Dedifferentiated amniotic fluid mesenchymal stem cell (primary cell): ENCODE data around the gene LINGO1.

Source experiments
- DNase-seq: peaks from one replicate; pipeline ENCODE4 v3.0.0-alpha.2; 2016; ENCODE audit errors: extremely low spot score

The LINGO1 gene

DNA sequence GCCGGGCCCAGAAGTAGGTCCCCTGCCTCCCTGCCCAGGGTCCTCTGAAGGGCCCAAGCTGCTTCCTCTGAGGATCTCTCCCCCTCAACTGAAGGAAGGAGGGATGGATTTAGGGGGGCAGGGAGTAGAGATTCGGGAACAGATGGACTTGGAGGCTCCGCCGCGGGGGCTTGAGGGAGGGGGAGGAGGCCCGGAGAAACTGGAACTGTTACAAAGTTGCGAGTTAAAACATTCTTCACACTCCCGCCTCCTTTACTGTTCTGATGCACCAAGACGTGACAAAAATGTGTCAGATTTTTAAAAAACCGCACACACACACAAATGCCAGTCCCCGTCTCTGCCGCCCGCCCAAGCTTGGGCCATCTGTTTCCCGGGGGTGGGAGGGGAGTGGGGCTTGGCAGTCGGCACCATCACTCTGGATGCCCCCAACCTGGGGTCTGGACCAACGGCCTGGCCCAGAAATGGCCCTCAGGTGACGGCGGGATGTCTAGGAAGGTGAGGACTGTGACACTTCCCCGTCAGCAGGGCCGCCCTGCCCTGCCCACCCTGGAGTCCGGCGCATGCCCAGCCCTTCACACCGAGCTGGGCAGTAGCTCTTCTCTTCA lies 25.0 kb upstream of the LINGO1 start:
- DNase-seq = no peak

- no peak for DNase-seq
Measured at GRCh38 chr15:77656294-77656693, 23.6 kb upstream of the LINGO1 start.

DNA sequence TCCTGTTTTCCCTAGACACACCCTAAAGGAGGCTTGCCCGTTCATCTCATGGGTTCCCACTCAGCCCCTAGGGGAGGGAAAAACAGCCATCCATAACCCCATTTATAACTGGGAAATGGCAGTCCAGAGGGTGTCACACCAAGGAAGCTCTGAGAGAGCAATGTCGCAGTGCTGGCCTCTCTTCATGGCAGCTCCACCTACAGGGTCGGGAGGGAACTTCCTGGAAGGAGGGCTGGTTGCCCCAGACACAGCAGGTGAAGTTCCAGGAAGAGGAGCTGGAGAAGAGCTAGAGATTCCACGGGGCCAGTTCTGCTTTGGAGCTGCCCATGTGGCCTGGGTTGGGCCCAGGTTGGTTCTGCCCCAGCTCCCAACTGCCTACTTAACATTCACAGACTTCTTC lies 22.3 kb upstream of the LINGO1 start:
- DNase-seq = no peak

DNA sequence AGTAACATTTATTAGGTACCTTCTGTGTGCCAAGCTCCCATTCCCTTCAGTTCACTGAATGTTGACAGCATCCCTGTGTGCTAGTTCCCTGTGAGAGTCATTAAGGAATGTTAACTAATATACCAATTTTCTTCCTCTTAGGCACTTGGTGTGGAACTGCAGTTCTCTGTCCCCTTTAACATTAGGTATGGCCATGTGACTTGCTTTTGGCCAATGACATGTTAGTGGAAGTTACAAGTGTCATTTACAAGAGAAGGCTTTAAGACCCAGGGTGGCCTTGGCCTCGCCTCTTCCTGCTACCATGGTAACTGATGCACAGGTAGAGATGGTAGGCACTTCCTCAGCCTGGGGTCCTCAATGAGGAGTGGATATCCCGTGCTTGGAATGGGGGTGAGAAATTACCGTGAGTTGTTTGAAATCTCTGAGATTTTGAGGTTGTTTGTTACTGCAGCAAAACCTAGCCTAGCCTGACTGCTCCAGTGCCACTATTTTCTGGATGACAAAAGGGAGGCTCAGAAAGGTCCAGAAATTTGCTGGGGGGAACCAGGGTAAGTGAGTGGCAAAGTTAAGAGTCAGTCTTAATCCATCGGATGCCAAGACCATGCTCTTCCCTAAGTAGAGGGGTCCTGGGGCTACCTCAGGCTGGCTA lies 21.2 kb upstream of the LINGO1 start:
- DNase-seq = no peak

- DNase-seq = no peak
Measured at GRCh38 chr15:77650265-77650664, 17.6 kb upstream of the LINGO1 start.

GRCh38 chr15:77649610-77650009 lies 16.9 kb upstream of the LINGO1 start:
- no peak for DNase-seq

GRCh38 chr15:77649017-77649416 lies 16.3 kb upstream of the LINGO1 start:
- no peak for DNase-seq

- no peak for DNase-seq
Measured at GRCh38 chr15:77647961-77648360, 15.2 kb upstream of the LINGO1 start.

- DNase-seq = no peak
Measured at GRCh38 chr15:77646104-77646694, 13.5 kb upstream of the LINGO1 start.

DNA sequence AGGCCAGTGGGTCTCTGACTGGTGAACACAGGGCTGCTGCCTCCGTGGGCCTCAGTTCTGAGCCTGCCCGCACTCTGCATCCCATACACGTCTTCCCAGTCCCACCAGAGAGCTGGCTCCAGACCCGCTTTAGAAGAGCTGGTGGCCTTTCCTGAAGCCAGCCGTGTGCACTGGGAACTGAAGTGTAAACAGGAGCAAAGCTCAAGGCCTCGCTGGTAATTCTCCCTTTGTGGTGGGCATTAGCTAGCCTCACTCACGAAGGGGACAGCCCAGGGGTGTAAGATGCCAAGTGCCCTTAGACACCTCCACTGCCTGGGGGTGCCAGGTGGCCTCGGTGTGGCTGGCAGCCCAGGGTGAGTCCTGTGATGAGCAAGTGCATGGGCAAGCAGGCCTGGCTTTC lies 12.9 kb upstream of the LINGO1 start:
- no peak for DNase-seq

- DNase-seq = no peak
Measured at GRCh38 chr15:77644543-77645247, 12.0 kb upstream of the LINGO1 start.

DNA sequence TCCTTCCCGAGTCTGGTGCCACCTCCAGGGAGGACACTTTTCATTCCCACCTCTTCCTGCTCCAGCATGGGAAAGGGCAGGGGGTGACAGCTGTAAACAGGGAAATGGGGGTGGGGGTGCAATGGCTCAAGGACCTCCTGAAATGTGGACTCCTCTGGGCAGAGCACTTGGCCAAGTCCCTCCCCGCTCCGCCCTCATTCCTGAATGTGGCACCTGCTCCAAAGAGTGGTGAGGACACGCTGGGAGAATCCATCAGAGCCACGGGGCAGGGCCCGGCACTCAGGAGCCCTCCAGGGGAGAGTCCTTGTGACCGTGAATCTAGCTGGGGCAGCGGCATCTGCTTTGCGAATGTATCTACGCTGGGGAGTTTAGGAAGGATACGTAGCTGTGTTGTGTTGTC lies 11.1 kb upstream of the LINGO1 start:
- no peak for DNase-seq

DNA sequence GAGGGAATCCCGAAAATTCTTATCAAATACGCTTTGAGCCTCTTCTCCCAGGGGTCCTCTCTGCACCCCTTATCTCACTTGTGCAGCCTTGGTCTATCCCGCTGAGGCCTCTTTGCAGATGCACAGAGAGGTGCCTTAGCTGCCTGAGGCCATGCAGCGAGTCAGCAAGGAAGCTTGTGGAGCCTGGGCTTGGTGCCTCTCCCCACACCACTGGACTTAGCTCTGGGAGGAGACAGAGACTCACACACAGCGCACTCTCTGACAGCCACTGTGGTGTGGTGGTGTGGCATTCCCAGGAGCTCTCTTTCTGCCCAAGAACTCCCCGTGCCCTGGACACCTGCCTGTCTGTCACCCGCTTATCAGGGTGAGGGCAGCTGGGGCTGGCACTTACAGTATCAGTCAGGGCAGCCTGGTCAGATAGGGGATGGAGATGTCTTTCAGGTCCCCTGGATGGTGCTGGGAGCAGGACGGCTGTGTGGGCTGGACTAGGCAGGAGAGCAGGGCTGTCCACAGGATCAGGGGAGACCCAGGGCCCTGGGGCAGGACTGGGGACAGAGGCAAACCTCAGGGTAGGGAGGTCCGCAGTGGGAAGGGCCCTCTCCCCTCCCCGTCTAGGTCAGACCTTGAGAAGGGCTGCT lies 10.2 kb upstream of the LINGO1 start:
- DNase-seq = no peak

DNA sequence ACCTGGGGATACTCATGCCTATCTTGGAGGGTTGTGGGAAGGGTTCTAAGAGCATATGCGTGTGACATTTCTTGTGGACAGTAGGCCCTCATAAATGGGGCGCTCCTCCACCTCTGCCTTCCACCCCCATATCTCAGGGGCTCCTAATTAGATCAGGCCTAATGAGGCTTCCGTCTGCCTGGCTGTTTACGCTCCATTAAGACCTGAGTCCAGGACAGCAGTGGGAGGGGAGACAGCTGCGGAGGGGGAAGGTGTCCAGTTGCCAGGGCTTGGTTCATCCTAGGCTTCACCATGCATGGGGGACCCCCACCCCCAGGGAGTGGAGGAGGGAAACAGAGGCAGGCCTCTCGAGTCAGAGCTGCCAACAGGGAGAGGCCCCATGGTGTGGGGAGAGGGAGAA lies 9.3 kb upstream of the LINGO1 start:
- no peak for DNase-seq

GRCh38 chr15:77640615-77641014 lies 7.9 kb upstream of the LINGO1 start:
- DNase-seq = no peak

GRCh38 chr15:77639431-77639830 lies 6.7 kb upstream of the LINGO1 start:
- DNase-seq = no peak

- no peak for DNase-seq
Measured at GRCh38 chr15:77637851-77638692, 5.4 kb upstream of the LINGO1 start.

DNA sequence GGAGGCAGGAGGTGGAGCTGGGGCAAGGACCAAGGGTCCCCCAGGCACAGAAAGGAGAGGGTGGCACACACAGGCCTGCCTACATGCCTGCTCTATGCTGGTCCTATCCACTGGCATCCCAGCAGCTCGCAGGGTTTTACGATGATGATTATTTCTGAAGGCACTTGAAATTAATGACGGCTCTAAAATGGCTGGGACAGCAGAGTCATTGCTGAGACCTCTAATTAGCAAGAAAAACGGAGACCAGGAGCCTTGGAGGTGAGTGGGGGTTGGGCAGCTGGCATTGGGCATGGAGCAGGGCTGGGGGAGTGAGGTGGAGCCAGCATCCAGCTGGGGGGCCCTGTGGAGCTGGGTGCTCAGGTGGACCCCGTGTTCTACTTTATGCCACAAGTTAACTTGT lies 3.5 kb upstream of the LINGO1 start:
- no peak for DNase-seq

- DNase-seq = no peak
Measured at GRCh38 chr15:77634266-77634962, 1.7 kb upstream of the LINGO1 start.

- no peak for DNase-seq
Measured at GRCh38 chr15:77633913-77634265, 1.2 kb upstream of the LINGO1 start.
